ENCODE data around the gene FAM53B.

- TF ChIP-seq POLR2A (IDR thresholded peaks at IDR 0.05) (no peak), CTCF (IDR thresholded peaks at IDR 0.05) (no peak)
Observed at GRCh38 chr10:124743191-124744101, 732 bp downstream of the FAM53B start.
